ENCODE data around the gene ELK4.

- no peak for TF ChIP-seq SMC3 (IDR thresholded peaks at IDR 0.05; ENCODE audit: low read depth, low read length)
- no peak for TF ChIP-seq RCOR1 (IDR thresholded peaks at IDR 0.05; ENCODE audit: low read length)
- no peak for TF ChIP-seq POLR2AphosphoS5 (IDR thresholded peaks at IDR 0.05; ENCODE audit: low read depth, low read length)
- no peak for TF ChIP-seq EP300 (IDR thresholded peaks at IDR 0.05; ENCODE audit: borderline replicate concordance in 1 of 2, low read depth in 1 of 2, low read length in 1 of 2)
- no peak for TF ChIP-seq USF2 (IDR thresholded peaks at IDR 0.05; ENCODE audit: borderline replicate concordance, low read depth, low read length)
- no peak for TF ChIP-seq CTCF (IDR thresholded peaks at IDR 0.05)
- TF ChIP-seq PBX3 (IDR thresholded peaks at IDR 0.05), result no peak
- no peak for TF ChIP-seq TCF12 (IDR thresholded peaks at IDR 0.05)
Measured at GRCh38 chr1:205623646-205624045, 8.2 kb downstream of the ELK4 start.

Data from SK-N-SH (cell line).